ENCODE data around the gene NHEJ1.

Gene NHEJ1

GRCh38 chr2:219163156-219163555 lies 2.5 kb upstream of the NHEJ1 start:
- DNase-seq, result no peak

DNA sequence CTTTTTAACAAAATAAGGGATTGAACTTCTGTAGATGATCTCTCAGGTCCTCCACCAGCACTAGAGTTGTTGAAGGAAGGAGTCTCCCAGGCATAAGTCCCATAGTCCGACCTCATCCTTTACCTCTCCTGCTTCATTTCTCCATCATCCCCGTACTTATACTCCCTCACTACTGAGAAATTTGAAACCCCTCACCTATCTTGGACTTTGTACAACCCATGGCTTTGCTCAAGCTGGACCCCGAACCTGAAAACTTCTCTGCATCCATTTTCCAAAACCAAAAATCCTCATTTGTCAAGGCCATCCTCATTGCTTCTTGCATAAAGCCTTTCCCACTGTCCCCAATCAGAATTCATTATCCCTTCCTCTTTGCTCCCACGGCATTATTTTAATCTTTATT lies 482 bp upstream of the NHEJ1 start:
- DNase-seq, result no peak

GRCh38 chr2:219159771-219160185 lies 837 bp downstream of the NHEJ1 start:
- DNase-seq, result no peak

GRCh38 chr2:219158586-219158985 lies 2.0 kb downstream of the NHEJ1 start:
- no peak for DNase-seq

DNA sequence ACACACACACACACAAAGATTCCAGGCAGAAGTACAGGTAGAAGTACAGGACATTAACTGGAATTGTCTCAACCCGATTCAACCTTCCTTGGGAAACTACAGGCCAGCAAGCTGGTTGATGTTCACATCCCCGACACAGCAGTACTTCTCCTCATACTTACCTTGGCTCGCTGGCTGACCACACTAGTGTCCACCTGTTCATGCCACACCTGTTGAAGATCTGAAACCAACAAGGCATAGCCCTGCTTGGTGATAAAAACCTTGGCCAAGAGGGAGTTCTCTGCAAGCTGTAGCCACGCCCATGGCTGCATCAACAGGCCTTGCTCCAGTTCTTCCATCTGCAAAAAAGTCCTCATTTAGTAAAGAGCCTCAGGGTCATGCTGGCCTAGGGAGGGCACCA lies 2.6 kb downstream of the NHEJ1 start:
- no peak for DNase-seq

DNA sequence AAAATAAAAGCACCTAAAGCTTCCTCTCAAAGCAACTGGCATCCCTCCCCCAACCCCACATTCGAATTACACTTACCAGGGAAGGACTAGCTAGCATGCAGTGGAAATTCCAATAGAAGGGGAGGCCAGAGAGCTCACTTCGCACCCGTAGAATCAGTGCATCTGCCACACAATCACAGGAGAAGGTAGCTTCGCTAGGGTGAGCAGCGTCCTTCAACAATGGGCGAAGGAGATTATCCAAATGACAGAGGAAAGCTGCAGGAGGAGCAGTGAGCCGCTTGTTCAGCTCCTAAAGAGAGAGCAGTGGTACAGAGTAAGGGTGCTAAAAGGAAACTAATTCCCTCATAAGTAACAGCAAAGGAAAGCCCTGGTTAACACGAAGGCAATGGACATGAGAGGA lies 3.2 kb downstream of the NHEJ1 start:
- DNase-seq, result no peak

- no peak for DNase-seq
Measured at GRCh38 chr2:219155054-219155644, 5.5 kb downstream of the NHEJ1 start.

DNA sequence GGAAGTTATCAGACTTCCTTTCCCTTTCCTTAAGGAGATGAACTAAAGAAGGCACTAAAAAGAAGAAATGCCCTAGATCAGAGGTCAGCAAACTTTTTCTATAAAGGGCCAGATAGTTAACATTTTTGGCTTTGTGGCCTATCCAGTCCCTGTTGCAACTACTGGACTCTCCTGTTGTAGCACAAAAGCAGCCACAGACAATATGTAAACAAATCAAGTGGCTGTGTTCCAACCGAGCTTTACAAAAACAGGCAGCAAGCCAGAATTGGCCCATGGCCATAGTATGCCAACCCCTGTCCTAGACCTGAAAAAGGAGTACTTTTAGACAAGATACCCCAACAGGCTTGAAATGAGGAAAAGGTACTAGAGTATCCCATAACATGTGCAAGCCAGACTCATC lies 10.9 kb downstream of the NHEJ1 start:
- DNase-seq, result no peak

DNA sequence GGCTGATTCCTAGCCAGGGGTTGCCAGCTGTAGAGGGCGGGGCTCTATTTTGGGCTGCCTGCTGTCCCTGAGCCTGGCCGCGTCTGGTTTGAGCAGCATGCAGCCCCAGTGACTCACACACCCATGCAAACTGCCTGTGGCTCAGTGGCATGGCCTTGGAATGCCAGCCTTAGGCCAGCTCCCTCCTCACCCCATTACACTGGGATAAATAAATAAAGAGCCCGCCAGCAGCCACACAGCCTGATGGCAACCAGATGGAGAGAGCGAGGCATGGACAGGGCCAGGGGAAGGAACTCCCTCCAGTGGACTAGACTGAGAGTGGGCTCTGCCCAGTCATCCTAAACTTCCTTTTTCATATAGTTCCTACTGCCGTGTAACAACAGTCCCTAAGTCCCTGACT lies 18.3 kb downstream of the NHEJ1 start:
- DNase-seq, result no peak

- DNase-seq, result no peak
Measured at GRCh38 chr2:219140722-219141121, 19.9 kb downstream of the NHEJ1 start.

DNA sequence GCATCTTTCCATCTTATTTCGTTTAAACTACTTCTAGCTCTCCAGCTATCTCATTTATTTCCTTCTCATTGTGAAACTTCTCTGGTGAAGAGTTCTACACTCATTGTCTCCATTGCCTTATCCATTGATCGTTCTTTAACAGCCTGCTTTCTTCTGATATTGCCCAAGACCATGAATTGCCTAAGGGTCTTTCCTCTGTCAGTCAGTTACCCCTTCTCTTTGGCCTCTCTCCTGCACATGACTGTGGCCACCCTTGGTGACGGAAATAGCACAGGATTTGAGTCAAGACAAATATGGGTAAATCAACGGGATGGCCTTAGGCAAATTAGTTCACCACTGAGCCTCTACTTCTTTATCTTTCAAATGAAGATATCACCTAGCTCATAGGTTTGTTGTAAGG lies 26.6 kb downstream of the NHEJ1 start:
- DNase-seq, result no peak

DNA sequence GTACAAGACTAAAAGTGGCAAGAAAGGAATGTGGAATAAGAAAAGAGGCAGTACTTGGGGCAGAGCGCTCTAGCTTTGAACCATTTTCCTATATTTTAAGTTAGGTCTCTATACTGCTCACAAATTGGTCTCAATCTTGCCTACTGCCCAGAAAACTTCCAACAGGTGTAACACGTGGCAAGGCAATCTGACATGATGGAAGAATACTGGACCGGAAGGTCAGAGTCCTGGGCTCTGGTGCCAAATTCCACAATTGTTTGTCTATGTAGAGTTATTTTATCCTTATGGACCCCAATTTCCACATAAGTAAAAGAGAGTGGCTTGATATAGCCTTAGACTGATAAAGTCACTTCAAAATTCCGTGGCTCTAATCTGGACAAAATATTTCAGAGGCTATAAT lies 28.9 kb downstream of the NHEJ1 start:
- no peak for DNase-seq

DNA sequence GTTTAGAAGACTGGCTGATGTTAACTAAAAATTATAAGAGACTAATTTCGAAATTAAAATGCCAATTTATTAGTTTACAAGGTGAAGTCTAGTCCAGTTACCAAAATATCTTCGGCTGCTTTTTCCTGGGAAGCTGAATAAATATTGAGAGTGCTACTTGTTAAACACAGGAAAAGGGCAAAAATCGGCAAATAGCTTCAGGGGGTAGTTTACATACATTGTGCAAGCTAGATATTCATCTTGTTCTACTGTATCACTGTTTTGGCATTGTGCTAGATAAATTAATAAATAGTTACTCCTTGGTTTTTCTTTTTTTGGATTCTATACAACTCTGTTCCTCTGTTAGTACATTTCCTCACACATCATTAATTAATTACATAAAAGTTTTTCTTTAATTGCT lies 29.3 kb downstream of the NHEJ1 start:
- no peak for DNase-seq

DNA sequence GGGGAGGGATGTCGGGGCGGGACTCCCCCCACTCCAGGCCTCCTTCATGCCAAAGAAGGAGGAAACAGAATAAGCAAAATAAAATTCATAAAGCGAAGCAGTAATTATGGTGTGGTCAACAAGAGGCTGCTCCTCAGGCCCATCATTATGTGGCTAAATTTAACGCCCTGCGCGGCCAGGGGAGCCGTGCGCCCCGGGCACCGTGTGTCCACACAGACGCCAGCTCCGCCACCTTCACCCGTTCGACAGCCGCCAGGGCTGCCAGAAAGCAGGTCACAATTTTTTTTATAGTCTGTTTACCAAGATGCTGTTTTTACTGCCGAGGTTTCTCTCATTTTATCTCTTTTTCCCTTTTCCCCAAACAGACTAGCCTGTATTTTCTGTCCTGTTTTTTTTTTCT lies 31.0 kb downstream of the NHEJ1 start:
- DNase-seq, result no peak

DNA sequence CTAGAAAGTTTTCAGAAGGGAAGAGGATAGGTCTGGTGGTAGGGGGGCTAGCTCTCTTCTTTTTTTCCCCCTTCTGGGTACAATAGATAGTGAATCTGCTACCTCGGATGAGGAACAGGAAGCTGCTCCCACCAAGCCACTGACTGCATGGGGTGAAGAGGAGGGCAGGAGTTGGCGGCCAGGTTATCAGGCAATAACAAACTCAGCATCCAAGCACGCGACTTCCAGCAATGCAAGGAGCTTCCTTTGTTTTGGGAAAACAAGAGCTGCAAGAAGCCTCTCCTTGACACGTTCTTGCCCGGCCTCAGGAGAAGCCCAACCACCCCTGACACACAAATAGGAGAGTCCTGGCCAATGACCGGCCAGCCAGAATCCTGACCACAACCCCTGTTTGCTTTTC lies 32.2 kb downstream of the NHEJ1 start:
- DNase-seq, result no peak

GRCh38 chr2:219127037-219127635 lies 33.5 kb downstream of the NHEJ1 start:
- DNase-seq, result no peak

DNA sequence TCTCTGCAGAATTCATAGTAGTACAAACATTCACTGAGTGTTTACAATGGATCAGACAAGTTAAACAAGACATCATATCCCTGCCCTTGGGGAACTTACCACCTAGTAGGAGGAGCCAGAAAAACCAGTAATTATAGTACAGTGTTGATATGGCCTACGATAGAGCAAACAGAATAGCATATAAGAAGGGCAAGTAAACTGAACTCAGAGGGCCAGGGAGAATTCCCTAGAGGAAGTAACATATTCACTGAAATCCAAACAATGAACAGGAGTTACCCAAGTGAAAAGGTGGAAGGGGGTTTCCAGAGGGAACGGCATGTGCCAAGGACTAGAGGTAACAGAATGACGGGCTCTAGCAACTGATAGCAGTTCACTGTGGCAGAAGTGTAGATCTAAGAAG lies 34.1 kb downstream of the NHEJ1 start:
- DNase-seq, result no peak

- no peak for DNase-seq
Measured at GRCh38 chr2:219125886-219126270, 34.7 kb downstream of the NHEJ1 start.

DNA sequence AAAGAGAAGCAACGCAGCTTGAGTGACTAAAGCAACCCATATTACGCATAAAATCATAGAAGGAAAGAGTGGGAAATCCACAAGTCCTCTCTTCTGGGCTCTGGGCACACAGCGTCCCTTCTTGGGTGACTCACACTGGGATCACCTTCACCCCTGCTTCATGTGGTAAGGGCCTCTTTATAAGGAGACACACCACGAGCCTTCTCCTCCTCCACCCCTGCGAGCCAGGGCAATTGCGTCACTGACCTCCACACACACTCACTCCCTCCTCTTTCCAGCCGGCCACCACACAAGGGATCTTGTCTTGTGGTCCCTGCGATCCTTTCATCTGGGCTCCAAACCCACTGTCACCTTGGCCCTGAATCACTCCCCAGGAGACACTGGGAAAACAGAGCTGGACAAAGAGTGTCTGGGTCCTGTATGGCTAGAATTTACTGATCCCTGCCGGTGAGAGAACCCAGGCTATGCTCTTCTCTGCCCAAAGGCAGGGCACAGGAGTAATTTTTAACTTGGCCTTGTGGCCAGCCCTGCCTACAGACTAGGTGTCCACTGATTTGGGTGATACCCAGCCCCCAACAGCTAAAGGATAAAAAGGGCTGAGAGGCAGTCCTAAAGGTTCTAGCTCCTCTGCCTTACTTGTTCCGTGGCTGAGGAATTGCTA lies 35.3 kb downstream of the NHEJ1 start:
- DNase-seq, result no peak

- no peak for DNase-seq
Measured at GRCh38 chr2:219124381-219125110, 36.1 kb downstream of the NHEJ1 start.

GRCh38 chr2:219123356-219124135 lies 37.1 kb downstream of the NHEJ1 start:
- DNase-seq, result no peak

- DNase-seq, result no peak
Measured at GRCh38 chr2:219122202-219122980, 38.2 kb downstream of the NHEJ1 start.

Data from DMS 273 treated with DMSO at 0.1 percent for 48 hours (cell line).